Adrenal gland (tissue), 5 donors: ENCODE results near the gene ELL2.

Experiments
- CTCF ChIP-seq, 6 experiments: fragments of 450-650 bp in 4 of 6; fragments of 200-600 bp in 2 of 6; sonication (generic) in 1 of 6; IDR thresholded peaks; 1 replicate in 5 of 6; 2 replicates in 1 of 6; pipeline versions ENCODE4 v1.5.1 to v1.8.0; 2016 to 2021; ENCODE audit warnings: antibody characterized with exemption in 6 of 6, mild to moderate bottlenecking in 2 of 6, moderate library complexity in 1 of 6
- POLR2A ChIP-seq, 2 donors: fragments of 450-650 bp; IDR thresholded peaks; one replicate each; pipeline ENCODE4 v1.6.1; 2017; ENCODE audit warnings: antibody characterized with exemption in 2 of 2, mild to moderate bottlenecking in 2 of 2, moderate library complexity in 1 of 2
- donor health status: DM: no; HTN: no; CAD: no.

- TF ChIP-seq POLR2A (IDR thresholded peaks at IDR 0.05) (no peak), CTCF (IDR thresholded peaks at IDR 0.05) (no peak)
These were observed 36.3 kb downstream of the ELL2 start for GRCh38 chr5:95925378-95925744.
